ENCODE results near the gene PHYHIPL. TPM values are rescaled to one million over a fixed set of nuclear protein-coding genes. Genes with fewer than 3 reads are reported as not detected.

The PHYHIPL gene
- total and polyA plus RNA-seq, 2 donors (not counting 1 experiment from before 2014, with no cell fraction given) = 0.02 TPM; not detected in 1

- DNase-seq (ENCODE audit: low read depth in 2 of 2) = no peak
- H3K9ac ChIP-seq (ENCODE audit: insufficient read depth, low read length) = no peak overlapping the region
- no peak overlapping the region for H3K4me3 ChIP-seq (replicated peaks in 1 of 4; ENCODE audit: control extremely low read depth in 1 of 4, insufficient read depth in 1 of 4, low read depth in 3 of 4, low read length in 4 of 4)
- no peak for TF ChIP-seq CTCF (conservative IDR thresholded peaks at IDR 0.05 in 1 of 2, IDR thresholded peaks at IDR 0.05 in 1 of 2; ENCODE audit: low read depth in 1 of 2, low read length in 2 of 2)
- no peak for TF ChIP-seq EZH2 (IDR thresholded peaks at IDR 0.05; ENCODE audit: low read length, missing control alignments)
- no peaks in the 10 kb centered on the region for H3K9me3 ChIP-seq (ENCODE audit: control insufficient read depth, insufficient read depth, low read depth, low read length)
- H2AFZ ChIP-seq (ENCODE audit: low read length) = no peak overlapping the region
- no peaks in the 10 kb centered on the region for H3K36me3 ChIP-seq (ENCODE audit: control insufficient read depth, insufficient read depth, low read length)
- no peaks in the 10 kb centered on the region for H3K4me1 ChIP-seq (ENCODE audit: control insufficient read depth, extremely low read depth, insufficient read depth, low read length)
- no peaks in the 10 kb centered on the region for H4K20me1 ChIP-seq (ENCODE audit: control insufficient read depth, extremely low read depth, insufficient read depth, low read length)
- no peak overlapping the region for H3K27ac ChIP-seq (ENCODE audit: insufficient read depth, low read length)
- no peaks in the 10 kb centered on the region for H3K79me2 ChIP-seq (ENCODE audit: control insufficient read depth, insufficient read depth, low read length)
- no peak overlapping the region for H3K4me2 ChIP-seq (ENCODE audit: extremely low read depth, insufficient read depth, low read length)
- no peaks in the 10 kb centered on the region for H3K27me3 ChIP-seq (ENCODE audit: control insufficient read depth, insufficient read depth, low read length)
Observed at GRCh38 chr10:59225211-59225610, 48.8 kb downstream of the PHYHIPL start.

- no peaks in the 10 kb centered on the region for H3K9me3 ChIP-seq (ENCODE audit: control insufficient read depth, insufficient read depth, low read depth, low read length)
- no peak for DNase-seq (ENCODE audit: low read depth in 2 of 2)
- H3K27ac ChIP-seq (ENCODE audit: insufficient read depth, low read length) = no peak overlapping the region
- H3K4me3 ChIP-seq (replicated peaks in 1 of 4; ENCODE audit: control extremely low read depth in 1 of 4, insufficient read depth in 1 of 4, low read depth in 3 of 4, low read length in 4 of 4) = no peak overlapping the region
- H3K27me3 ChIP-seq (ENCODE audit: control insufficient read depth, insufficient read depth, low read length) = no peaks in the 10 kb centered on the region
- TF ChIP-seq CTCF (conservative IDR thresholded peaks at IDR 0.05 in 1 of 2, IDR thresholded peaks at IDR 0.05 in 1 of 2; ENCODE audit: low read depth in 1 of 2, low read length in 2 of 2) = no peak
- TF ChIP-seq EZH2 (IDR thresholded peaks at IDR 0.05; ENCODE audit: low read length, missing control alignments) = no peak
- no peak overlapping the region for H3K9ac ChIP-seq (ENCODE audit: insufficient read depth, low read length)
- H2AFZ ChIP-seq (ENCODE audit: low read length) = no peak overlapping the region
- no peaks in the 10 kb centered on the region for H4K20me1 ChIP-seq (ENCODE audit: control insufficient read depth, extremely low read depth, insufficient read depth, low read length)
- no peaks in the 10 kb centered on the region for H3K4me1 ChIP-seq (ENCODE audit: control insufficient read depth, extremely low read depth, insufficient read depth, low read length)
- no peaks in the 10 kb centered on the region for H3K79me2 ChIP-seq (ENCODE audit: control insufficient read depth, insufficient read depth, low read length)
- no peaks in the 10 kb centered on the region for H3K36me3 ChIP-seq (ENCODE audit: control insufficient read depth, insufficient read depth, low read length)
- H3K4me2 ChIP-seq (ENCODE audit: extremely low read depth, insufficient read depth, low read length) = no peak overlapping the region
Observed at GRCh38 chr10:59227136-59227673, 50.8 kb downstream of the PHYHIPL start.

GRCh38 chr10:59229441-59229840 lies 53.0 kb downstream of the PHYHIPL start:
- Histone ChIP-seq H2AFZ (ENCODE audit: low read length) (no peak overlapping the region), H3K9me3 (ENCODE audit: control insufficient read depth, insufficient read depth, low read depth, low read length) (no peaks in the 10 kb centered on the region), H3K4me1 (ENCODE audit: control insufficient read depth, extremely low read depth, insufficient read depth, low read length) (no peaks in the 10 kb centered on the region), H3K27ac (ENCODE audit: insufficient read depth, low read length) (no peak overlapping the region), H4K20me1 (ENCODE audit: control insufficient read depth, extremely low read depth, insufficient read depth, low read length) (no peaks in the 10 kb centered on the region), H3K4me3 (replicated peaks in 1 of 4; ENCODE audit: control extremely low read depth in 1 of 4, insufficient read depth in 1 of 4, low read depth in 3 of 4, low read length in 4 of 4) (no peak overlapping the region), H3K4me2 (ENCODE audit: extremely low read depth, insufficient read depth, low read length) (no peak overlapping the region), H3K9ac (ENCODE audit: insufficient read depth, low read length) (no peak overlapping the region), H3K36me3 (ENCODE audit: control insufficient read depth, insufficient read depth, low read length) (no peaks in the 10 kb centered on the region), H3K79me2 (ENCODE audit: control insufficient read depth, insufficient read depth, low read length) (no peaks in the 10 kb centered on the region), H3K27me3 (ENCODE audit: control insufficient read depth, insufficient read depth, low read length) (no peaks in the 10 kb centered on the region)
- no peak for TF ChIP-seq CTCF (conservative IDR thresholded peaks at IDR 0.05 in 1 of 2, IDR thresholded peaks at IDR 0.05 in 1 of 2; ENCODE audit: low read depth in 1 of 2, low read length in 2 of 2)
- TF ChIP-seq EZH2 (IDR thresholded peaks at IDR 0.05; ENCODE audit: low read length, missing control alignments) = no peak
- DNase-seq (ENCODE audit: low read depth in 2 of 2) = no peak

Data from fibroblast of lung (primary cell).